Activated B cell treated with CpG ODN at 0.5 μM for 24 hours (primary cell): ENCODE results near the gene RHOT2. TPM values are rescaled to one million over a fixed set of nuclear protein-coding genes. Genes with fewer than 3 reads are reported as not detected.

Experiments used
- ATAC-seq: fragments of 200-7000 bp; cut with Tn5 transposase; one replicate; pipeline ENCODE4 v1.10.0; 2021; ENCODE audit warnings: low read depth, mild to moderate bottlenecking, moderate library complexity
- CTCF ChIA-PET: fragments of 350-600 bp; sonication (Branson Sonifier 250); formaldehyde crosslinking; loops from one replicate; lab custom pipeline; 2021; ENCODE audit warnings: antibody characterized with exemption; lab: Charles Lee
- POLR2A ChIA-PET: fragments of 350-600 bp; sonication (Branson Sonifier 250); formaldehyde crosslinking; loops from one replicate; lab custom pipeline; 2021; ENCODE audit warnings: antibody characterized with exemption; lab: Charles Lee
- DNase-seq: peaks from one replicate; pipeline ENCODE4 v3.0.0; 2022
- H3K27ac Mint-ChIP-seq: one replicate; pipeline ENCODE4 v1.8.0; 2020; ENCODE audit warnings: mixed read lengths
- H3K27me3 Mint-ChIP-seq: one replicate; pipeline ENCODE4 v1.8.0; 2021; ENCODE audit warnings: mixed read lengths
- H3K36me3 Mint-ChIP-seq: one replicate; pipeline ENCODE4 v1.8.0; 2021; ENCODE audit warnings: low read depth, mixed read lengths
- H3K4me1 Mint-ChIP-seq: one replicate; pipeline ENCODE4 v1.8.0; 2021; ENCODE audit warnings: mixed read lengths
- H3K4me3 Mint-ChIP-seq: one replicate; pipeline ENCODE4 v1.8.0; 2020; ENCODE audit warnings: mild to moderate bottlenecking, mixed read lengths
- H3K9me3 Mint-ChIP-seq: one replicate; pipeline ENCODE4 v1.8.0; 2020; ENCODE audit warnings: mixed read lengths
- intact Hi-C: fragments of 100-400 bp; cut with micrococcal nuclease; formaldehyde crosslinking; loops from one replicate; pipeline ENCODE4 v1.15.1; 2024
- total RNA-seq: library from RNA; stranded (reverse); gene quantifications from 2 replicates; pipeline ENCODE4 v1.2.3, GENCODE V29; 2022
- TF ChIP-seq, protein P1 (sequence below): fragments of 200-600 bp; IDR thresholded peaks from one replicate; pipeline ENCODE4 v1.8.0; 2022; ENCODE audit warnings: antibody characterized with exemption, mild to moderate bottlenecking

RHOT2 gene
- total RNA-seq, 1 donor from 2014 or later = 170 TPM

DNA sequence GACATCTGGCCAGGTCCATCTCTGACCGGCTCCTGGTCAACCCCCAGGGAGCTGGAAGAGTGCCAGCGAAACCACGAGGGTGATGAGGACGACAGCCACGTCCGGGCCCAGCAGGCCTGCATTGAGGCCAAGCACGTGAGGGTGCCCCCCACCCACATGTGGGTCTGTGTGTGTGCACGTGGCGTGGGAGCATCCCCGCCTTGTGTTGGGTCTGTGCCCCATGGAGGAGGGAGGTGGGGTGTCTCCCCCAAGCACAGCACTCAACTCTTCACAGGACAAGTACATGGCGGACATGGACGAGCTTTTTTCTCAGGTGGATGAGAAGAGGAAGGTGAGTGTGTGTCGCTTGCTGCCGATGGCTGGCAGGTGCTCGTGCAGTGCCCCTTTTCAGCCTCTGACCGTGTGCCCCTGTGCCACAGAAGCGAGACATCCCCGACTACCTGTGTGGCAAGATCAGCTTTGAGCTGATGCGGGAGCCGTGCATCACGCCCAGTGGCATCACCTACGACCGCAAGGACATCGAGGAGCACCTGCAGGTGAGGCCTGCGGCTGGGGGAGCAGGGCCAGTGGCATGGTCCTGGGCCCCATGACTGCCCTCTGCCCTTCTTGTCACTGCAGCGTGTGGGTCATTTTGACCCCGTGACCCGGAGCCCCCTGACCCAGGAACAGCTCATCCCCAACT is 14.0 kb downstream of the RHOT2 start:
- Mint-ChIP-seq H3K27me3 (peaks cover under 1% of the 10 kb centered on the region), H3K27ac (peak overlapping the region; percentile 60), H3K4me3 (peak overlapping the region; percentile 87), H3K4me1 (peaks cover 37% of the 10 kb centered on the region), H3K9me3 (no peaks in the 10 kb centered on the region), H3K36me3 (peaks cover 30% of the 10 kb centered on the region)
- intact Hi-C loops = no loop called here
- DNase-seq (no peak), ATAC-seq (no peak)
- ChIA-PET CTCF (interaction anchor here (1.2 kb wide), 1 partner anchor 14 kb away, joined by 3 read pairs; the partner anchor contains the start of gene RHOT2), POLR2A (interaction anchor here (2.0 to 4.5 kb wide), 4 partner anchors 8 to 45 kb away, joined by 10 to 41 read pairs (median 22); partner anchors contain the start of genes METTL26, RHOT2, WDR24 and WDR90)
- TF ChIP-seq, protein P1, sequence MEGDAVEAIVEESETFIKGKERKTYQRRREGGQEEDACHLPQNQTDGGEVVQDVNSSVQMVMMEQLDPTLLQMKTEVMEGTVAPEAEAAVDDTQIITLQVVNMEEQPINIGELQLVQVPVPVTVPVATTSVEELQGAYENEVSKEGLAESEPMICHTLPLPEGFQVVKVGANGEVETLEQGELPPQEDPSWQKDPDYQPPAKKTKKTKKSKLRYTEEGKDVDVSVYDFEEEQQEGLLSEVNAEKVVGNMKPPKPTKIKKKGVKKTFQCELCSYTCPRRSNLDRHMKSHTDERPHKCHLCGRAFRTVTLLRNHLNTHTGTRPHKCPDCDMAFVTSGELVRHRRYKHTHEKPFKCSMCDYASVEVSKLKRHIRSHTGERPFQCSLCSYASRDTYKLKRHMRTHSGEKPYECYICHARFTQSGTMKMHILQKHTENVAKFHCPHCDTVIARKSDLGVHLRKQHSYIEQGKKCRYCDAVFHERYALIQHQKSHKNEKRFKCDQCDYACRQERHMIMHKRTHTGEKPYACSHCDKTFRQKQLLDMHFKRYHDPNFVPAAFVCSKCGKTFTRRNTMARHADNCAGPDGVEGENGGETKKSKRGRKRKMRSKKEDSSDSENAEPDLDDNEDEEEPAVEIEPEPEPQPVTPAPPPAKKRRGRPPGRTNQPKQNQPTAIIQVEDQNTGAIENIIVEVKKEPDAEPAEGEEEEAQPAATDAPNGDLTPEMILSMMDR = no peak

DNA sequence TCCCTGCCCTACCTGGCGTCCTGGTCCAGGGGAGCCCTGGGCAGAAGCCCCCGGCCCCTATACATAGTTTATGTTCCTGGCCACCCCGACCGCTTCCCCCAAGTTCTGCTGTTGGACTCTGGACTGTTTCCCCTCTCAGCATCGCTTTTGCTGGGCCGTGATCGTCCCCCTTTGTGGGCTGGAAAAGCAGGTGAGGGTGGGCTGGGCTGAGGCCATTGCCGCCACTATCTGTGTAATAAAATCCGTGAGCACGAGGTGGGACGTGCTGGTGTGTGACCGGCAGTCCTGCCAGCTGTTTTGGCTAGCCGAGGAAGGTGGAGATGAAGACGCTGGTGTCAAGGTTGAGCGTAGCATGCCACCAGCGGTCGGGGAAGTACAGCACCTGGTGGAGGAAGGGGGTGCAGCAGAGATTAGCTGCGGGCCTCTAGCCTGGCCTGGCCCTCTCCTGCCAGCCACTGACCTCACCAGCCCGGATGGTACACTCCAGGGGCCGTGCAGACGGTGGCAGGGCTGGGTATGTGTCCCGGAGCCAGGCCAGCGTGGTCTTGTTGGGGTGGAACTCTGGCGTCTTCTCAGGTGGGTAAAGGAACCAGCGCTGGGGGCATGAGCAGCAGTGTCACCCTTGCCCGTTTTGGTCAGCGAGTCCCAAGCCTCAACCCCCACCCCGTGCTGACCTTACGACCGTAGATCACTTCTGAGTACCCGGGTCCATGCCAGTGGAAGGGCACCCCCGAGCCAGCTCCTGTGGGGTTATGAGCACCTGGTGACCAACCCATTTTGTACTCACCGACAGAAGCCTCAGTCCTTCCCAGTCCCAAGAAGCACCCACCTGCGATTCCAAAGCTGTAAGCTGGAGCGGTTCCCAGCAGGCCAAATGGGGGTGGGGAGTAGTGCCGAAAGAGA is 14.8 kb downstream of the RHOT2 start:
- ATAC-seq (no peak), DNase-seq (no peak)
- peaks cover 36% of the 10 kb centered on the region for H3K36me3 Mint-ChIP-seq
- ChIA-PET POLR2A (interaction anchor here (2.8 to 4.5 kb wide), 2 partner anchors 14 to 46 kb away, joined by 10 to 41 read pairs; partner anchors contain the start of genes METTL26 and RHOT2), CTCF (interaction anchor here (1.2 kb wide), 1 partner anchor 15 kb away, joined by 3 read pairs; the partner anchor contains the start of gene RHOT2)
- peaks cover 35% of the 10 kb centered on the region for H3K4me1 Mint-ChIP-seq
- H3K9me3 Mint-ChIP-seq = no peaks in the 10 kb centered on the region
- peak overlapping the region; percentile 87 for H3K4me3 Mint-ChIP-seq
- H3K27me3 Mint-ChIP-seq = no peaks in the 10 kb centered on the region
- peak overlapping the region; percentile 61 for H3K27ac Mint-ChIP-seq
- TF ChIP-seq, protein P1 = no peak
- intact Hi-C loops = no loop called here

GRCh38 chr16:683396-684070 is 15.6 kb downstream of the RHOT2 start:
- POLR2A ChIA-PET = interaction anchor here (1.0 to 1.2 kb wide), 4 partner anchors 10 to 39 kb away, joined by 3 to 5 read pairs (median 4); partner anchors contain the start of gene RHOT2
- DNase-seq = no peak
- TF ChIP-seq, protein P1 = no peak
- intact Hi-C loops = loop anchor here (1.0 to 2.0 kb wide), 4 partner anchors 34 to 156 kb away; partner anchors contain the start of genes ANTKMT, CAPN15, METTL26 and WDR90
- H3K27me3 Mint-ChIP-seq = no peaks in the 10 kb centered on the region
- peak overlapping the region; percentile 87 for H3K4me3 Mint-ChIP-seq
- peaks cover 36% of the 10 kb centered on the region for H3K4me1 Mint-ChIP-seq
- ATAC-seq = no peak
- peak overlapping the region; percentile 61 for H3K27ac Mint-ChIP-seq
- CTCF ChIA-PET = no interaction called here
- H3K36me3 Mint-ChIP-seq = peaks cover 36% of the 10 kb centered on the region
- H3K9me3 Mint-ChIP-seq = no peaks in the 10 kb centered on the region

DNA sequence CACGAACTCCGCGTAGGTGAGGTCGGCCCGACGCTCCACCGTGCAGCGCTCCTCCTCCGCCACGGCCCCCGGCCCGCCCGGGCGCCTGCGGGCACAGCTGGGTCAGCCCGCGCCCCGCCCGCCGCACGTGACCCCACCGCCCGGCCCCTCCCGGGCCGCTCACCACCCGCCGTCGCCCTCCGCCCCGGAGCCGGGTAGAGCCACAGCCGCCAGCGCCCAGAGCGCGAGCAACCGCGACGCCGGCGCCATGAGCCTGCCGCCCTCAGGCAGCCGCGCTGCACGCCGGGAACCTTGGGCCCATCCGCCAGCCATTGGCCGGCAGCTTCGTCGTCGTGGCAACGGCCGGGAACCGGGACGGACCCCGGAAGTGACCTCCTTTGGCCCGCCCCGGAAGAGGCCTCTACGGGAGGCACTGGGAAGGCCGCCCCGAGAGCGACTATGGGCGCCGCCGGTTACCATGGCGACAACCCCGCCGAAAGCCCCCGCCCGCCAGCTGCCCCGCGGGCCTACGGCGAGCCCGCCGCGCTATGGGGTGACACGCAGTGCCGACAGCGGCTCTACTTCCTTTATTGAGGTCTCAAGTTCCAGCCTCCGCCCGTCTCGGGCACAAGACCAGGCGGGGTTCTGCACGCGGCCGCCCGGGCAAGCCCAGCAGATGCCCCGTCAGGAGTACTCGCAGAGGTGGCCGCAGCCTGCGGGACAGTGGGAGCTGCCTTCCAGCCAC is 16.3 kb downstream of the RHOT2 start, which contains the start of gene JMJD8:
Gene JMJD8 (minus strand): TSS at position 264 of the 724 bp plus-strand sequence. CDS start 15 bp downstream, at position 249.
- POLR2A ChIA-PET = interaction anchor here (0.7 to 1.2 kb wide), 5 partner anchors 9 to 40 kb away, joined by 3 to 5 read pairs (median 3); partner anchors contain the start of gene RHOT2
- ATAC-seq (peak; percentile 49), DNase-seq (peak; percentile 98)
- Mint-ChIP-seq H3K27me3 (no peaks in the 10 kb centered on the region), H3K27ac (peak within 1 kb of the TSS; percentile 70), H3K36me3 (peaks cover 36% of the 10 kb centered on the region), H3K9me3 (no peaks in the 10 kb centered on the region), H3K4me3 (peak within 1 kb of the TSS; percentile 87), H3K4me1 (peaks cover 38% of the 10 kb centered on the region)
- intact Hi-C loops = loop anchor here (1.0 to 2.0 kb wide), 4 partner anchors 35 to 157 kb away; partner anchors contain the start of genes ANTKMT, CAPN15, METTL26 and WDR90
- TF ChIP-seq, protein P1 = no peak
- CTCF ChIA-PET = no interaction called here
